ENCODE measurements around the gene SKI.

- TF ChIP-seq EZH2phosphoT487 (IDR thresholded peaks at IDR 0.05; ENCODE audit: unreplicated experiment) (no peak), JUNB (IDR thresholded peaks at IDR 0.05; ENCODE audit: unreplicated experiment) (no peak), POLR2AphosphoS5 (IDR thresholded peaks at IDR 0.05; ENCODE audit: low read depth) (no peak), CTCF (conservative IDR thresholded peaks at IDR 0.05; ENCODE audit: low read depth in 2 of 2) (no peak), EZH2 (IDR thresholded peaks at IDR 0.05; ENCODE audit: low read depth, unreplicated experiment) (no peak), ETS1 (IDR thresholded peaks at IDR 0.05) (no peak), CREB1 (CRISPR knock-in tag; IDR thresholded peaks at IDR 0.05; ENCODE audit: low read depth) (no peak), REST (IDR thresholded peaks at IDR 0.05; ENCODE audit: unreplicated experiment) (no peak), ZNF462 (CRISPR knock-in tag; IDR thresholded peaks at IDR 0.05) (no peak), STAT1 (IDR thresholded peaks at IDR 0.05; ENCODE audit: unreplicated experiment) (no peak), ZNF331 (CRISPR knock-in tag; IDR thresholded peaks at IDR 0.05; ENCODE audit: low read depth) (no peak), NANOG (IDR thresholded peaks at IDR 0.05; ENCODE audit: borderline replicate concordance) (no peak)
Observed at GRCh38 chr1:2295526-2295925, 67.4 kb downstream of the SKI start.

Data from GM23338 (cell line).